HuH-7 (cell line): ENCODE results near the gene CBY3.
"Not testable (repeated sequence)": the region's sequence is repeated elsewhere in the genome, so short reads cannot be mapped to it uniquely, and the experiment has no call there.

Source experiments
- DNase-seq: peaks from one replicate; pipeline ENCODE4 v3.0.0; 2011; ENCODE audit warnings: low spot score

CBY3 gene

DNA sequence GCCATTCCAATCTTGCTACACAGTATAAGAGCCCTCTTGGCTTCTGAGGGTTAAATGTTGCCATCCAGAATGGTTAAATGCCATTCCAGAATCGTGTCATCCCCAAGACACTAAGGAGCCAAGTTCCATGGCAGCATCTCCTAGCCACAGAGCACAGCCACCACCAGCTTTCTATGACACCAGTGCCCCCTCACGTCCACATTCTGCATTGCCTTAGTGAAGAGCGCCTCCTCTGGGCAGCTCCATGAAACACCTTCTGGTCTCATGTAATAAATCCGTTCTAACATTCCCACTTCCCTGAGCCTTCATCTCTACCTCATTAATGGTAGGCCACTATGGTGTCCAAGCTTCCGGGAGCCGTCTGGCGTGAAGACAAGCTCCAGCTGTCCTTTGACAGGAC lies 12.4 kb downstream of the CBY3 start:
- peak; percentile 66 for DNase-seq

DNA sequence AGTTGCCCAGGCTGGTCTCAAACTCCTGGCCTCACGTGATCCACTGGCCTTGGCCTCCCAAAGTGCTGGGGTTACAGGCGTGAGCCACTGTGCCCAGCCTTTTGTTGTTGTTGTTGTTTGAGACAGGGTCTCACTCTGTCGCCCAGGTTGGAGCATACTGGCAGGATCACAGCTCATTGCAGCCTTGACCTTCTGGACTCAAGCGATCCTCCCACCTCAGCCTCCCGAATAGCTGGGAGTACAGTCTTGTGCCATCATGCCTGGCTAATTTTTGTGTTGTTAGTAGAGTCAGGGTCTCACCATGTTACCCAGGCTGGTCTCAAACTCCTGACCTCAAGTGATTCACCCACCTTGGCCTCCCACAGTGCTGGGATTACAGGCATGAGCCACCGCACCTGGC lies 19.2 kb downstream of the CBY3 start:
- not testable (repeated sequence) for DNase-seq

DNA sequence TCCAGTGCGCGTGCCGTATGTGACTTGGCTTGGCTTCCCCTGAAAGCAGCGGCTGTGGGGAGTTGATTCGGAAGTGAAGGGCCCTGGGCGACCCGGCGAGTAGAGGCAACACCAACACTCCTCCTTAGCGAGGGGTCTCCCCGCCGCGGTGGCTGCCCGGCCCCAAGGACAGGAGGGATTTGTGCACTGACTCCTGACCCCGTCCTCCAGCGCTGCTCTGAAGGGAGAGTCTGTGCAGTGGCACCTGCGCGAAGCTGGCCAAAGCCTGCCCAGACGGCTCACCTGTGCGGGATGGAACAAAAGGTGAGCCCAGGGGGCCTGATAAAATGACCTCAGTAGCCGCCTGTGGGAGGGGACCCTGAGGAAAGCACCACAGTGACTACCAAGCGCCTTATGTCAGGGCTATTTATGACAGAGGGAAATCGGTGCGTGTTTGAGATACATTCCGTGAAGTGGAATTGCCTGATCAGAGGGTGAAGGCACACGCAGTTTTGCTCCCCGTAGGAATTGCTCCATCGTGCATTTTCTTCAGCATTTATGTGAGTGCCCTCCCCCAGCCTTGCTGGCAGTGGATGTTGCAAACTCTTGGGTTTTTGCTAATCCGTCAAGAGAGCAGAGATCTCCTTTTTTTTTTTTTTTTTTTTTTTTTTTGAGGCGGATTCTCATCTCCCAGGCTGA lies 22.5 kb downstream of the CBY3 start:
- DNase-seq: not testable (repeated sequence)

DNA sequence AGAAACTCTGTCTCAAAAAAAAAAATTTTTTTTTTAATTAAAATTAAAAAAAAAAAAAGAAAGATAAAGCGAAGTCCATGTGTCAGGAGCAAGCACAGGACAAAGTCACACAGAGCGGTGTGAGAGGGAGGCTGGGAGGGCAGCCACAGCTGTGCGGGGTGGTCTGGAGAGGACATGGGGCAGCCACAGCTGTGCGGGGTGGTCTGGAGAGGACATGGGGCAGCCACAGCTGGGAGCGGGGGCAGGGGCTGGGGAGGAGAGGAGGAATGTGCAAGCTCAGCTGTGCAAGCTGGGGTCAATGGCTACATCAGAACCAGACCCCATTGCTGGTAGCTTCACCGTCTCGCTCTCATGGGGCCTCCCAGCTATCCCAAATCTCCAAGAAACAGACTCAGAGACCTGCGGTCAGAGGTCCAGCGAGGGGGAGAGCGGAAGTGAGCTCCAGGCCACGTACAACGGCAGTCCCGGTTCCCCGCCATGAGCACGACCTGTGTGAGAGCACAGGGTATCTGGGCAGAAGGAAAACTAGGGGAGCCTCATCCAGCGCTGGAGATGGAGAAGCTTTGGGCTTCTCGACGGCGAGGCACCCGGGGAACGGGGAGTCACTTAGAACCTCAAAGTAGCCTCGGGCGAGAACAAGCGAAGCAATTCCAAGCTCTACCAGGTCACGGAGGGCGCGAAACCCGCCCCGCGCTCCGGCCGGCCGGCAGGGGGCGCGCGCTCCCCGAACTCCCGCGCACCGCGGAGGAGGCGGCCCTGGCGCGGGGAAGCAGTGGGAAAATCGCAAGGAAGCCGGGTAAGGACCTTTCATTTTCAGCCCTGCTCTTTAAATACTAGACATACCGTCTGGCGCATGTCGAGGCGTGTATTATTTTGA lies 23.3 kb downstream of the CBY3 start:
- DNase-seq: not testable (repeated sequence)

DNA sequence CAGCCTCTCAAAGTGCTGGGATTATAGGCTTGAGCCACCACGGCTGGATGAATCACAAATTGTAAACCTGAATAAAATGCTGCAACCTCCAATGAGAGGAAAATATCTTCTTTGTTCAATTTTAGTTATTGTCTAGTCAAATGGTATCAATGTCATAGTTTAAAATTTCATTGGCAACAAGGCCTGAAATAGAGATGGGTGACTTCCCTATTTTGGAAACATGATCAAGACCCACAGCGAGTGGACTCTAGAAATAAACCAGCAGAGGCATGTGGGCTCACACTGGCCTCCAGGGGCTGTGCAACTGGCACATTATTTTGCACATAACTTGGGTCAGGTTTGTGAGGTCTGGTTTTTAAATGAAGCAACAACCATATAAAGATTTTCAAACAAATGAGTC lies 27.7 kb downstream of the CBY3 start:
- DNase-seq: not testable (repeated sequence)

DNA sequence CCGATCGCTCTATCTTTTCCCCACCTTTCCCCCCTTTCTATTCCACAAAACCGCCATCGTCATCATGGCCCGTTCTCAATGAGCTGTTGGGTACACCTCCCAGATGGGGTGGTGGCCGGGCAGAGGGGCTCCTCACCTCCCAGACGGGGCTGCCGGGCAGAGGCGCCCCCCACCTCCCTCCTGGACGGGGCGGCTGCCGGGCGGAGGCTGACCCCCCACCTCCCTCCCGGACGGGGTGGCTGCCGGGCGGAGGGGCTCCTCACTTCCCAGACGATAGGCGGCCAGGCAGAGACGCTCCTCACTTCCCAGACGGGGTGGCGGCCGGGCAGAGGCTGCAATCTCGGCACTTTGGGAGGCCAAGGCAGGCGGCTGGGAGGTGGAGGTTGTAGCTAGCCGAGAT lies 30.6 kb downstream of the CBY3 start:
- DNase-seq: not testable (repeated sequence)

DNA sequence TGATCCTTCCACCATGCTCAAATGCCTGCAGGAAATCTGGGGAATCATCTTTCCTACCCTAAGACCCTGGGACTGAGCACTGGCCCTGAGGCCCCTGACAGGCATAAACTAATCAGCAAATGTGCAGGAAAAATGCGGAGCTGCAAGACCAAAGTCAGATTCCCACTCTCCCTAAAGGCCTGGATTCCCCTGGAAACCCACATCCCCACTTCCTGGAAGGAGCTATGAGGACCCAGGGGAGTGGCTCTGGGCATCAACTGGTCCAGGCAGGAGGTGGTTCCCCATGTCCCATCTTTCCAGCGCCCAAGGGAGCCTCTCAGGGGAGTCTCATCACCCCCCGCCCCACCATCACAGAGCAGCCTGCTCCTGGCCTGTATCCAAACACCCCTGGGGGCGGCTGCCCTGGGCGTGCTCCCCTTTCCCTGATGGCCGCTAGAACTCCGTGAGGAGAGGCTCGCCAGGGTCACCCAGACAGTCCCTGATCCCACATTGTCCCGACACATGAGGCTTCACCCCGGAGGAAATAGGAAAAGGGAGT lies 31.6 kb downstream of the CBY3 start:
- not testable (repeated sequence) for DNase-seq

DNA sequence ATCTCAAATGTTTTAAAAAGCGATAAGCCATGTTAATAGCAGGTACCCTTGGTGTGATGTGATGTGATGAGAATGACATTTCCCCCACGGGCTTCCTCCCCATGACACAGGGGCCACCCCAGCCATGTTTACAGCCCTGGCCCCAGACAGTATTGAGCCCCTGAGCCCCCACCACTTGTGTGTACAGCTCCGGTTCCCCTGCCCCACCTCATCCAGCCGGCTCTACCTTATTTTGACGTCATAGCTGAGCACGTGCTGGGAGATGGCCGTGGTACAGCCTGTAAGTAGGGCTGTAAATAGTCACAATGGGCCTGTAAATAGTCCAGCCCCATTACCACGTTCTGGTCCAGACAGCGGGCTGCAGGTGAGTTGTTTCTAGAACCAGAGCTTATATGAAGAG lies 32.4 kb downstream of the CBY3 start:
- no peak for DNase-seq

DNA sequence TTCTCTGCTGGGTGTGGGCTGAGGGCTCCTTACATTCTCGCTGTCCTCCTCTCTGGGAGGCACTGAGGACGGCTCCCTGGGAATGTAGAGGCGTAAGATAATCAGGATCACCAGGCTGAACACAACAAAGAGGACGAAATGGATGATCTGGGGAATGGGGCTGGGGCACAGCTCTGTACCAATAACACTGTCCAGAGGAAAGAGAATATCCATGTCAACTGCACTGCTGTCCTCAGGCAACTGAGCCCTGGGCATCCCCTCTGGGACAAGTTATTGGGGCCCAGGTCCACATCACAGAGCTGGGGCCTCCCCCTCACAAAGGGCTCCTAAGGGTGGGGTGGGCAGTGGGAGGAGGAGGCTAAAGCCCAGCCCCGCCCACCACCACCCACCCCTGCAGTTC lies 36.1 kb downstream of the CBY3 start:
- DNase-seq: not testable (repeated sequence)

DNA sequence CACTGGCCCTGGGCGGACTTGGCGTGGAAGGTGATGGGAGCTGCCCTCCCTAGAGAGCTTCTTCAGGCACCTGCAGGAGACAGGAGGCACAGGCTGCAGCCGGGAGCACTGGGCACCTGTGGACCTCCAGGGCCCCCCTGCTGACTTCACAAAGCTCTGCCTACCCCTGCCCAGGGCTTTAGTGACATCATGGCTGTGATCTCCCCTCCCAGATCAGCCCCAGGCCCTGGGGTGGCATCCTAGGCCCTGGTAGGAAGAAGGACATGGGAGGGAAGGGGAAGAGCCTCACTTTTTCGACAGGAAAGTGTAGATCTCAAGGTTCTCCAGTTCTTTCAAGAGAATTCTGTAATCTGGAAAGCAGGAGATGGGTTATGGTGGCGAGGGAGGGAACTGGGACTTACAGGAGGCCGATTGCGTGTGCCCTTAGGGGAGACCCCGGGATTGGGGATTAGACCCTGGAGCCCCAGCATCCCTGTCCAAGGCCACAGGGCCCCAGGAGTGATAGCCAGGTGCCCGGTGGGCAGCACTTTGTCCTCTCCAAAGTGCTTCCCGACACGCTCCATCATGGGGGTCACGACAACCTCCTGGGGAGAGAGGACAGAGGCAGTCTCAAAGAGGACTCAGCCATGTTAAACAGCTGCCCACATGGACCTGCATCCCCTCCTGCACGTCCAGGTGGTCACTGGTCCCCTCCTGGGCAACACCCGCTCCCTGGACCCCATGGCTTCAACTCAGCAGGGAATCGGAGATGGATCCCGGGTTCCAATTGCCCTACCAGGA lies 37.5 kb downstream of the CBY3 start:
- DNase-seq: not testable (repeated sequence)

DNA sequence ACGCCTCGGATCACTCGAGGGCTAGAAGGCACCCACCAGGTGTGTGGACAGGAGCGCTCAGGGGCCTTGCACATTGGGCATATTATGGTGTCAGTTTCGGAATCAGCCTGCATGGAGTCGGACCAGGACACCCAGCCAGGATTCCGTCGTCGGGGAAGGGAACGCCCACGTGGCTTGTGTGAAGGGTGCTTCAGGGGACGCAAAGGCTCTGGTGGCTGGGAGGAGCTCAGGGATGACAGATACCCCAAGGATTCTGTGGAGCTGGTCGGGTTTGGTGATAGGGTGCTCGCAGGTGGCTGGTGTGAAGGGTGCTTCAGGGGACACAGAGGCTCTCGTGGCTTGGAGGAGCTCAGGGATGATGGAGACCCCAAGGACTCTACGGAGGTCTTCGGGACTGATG lies 38.2 kb downstream of the CBY3 start:
- not testable (repeated sequence) for DNase-seq

DNA sequence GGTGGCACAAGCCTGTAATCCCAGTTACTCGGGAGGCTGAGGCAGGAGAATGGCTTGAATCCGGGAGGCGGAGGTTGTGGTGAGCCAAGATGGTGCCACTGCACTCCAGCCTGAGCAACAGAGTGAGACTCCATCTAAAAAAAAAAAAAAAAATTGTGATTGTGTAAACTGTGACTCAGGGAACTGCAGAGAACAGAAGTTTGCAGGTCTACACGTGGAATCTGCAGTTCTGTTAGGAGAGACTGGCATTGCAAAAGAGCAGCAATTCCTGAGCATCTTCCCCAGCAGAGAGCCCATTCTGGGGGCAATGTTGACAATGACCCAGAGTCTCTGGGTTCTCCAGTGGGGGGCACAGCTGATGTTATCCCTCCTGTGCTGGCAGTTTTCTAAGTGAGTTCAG lies 39.1 kb downstream of the CBY3 start:
- DNase-seq: not testable (repeated sequence)

DNA sequence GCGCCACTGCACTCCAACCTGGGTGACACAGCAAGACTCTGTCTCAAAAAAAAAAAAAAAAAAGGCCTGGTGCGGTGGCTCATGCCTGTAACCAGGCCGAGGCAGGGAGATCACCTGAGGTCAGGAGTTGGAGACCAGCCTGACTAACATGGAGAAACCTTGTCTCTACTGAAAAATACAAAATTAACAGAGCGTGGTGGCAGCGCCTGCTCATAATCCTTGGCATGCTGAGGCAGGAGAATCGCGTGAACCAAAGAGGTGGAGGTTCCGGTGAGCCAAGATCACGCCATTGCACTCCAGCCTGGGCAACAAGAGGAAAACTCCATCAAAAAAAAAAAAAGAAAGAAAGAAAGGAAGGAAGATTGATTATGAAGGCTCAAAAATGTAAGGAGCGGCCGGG lies 41.5 kb downstream of the CBY3 start:
- DNase-seq: not testable (repeated sequence)

DNA sequence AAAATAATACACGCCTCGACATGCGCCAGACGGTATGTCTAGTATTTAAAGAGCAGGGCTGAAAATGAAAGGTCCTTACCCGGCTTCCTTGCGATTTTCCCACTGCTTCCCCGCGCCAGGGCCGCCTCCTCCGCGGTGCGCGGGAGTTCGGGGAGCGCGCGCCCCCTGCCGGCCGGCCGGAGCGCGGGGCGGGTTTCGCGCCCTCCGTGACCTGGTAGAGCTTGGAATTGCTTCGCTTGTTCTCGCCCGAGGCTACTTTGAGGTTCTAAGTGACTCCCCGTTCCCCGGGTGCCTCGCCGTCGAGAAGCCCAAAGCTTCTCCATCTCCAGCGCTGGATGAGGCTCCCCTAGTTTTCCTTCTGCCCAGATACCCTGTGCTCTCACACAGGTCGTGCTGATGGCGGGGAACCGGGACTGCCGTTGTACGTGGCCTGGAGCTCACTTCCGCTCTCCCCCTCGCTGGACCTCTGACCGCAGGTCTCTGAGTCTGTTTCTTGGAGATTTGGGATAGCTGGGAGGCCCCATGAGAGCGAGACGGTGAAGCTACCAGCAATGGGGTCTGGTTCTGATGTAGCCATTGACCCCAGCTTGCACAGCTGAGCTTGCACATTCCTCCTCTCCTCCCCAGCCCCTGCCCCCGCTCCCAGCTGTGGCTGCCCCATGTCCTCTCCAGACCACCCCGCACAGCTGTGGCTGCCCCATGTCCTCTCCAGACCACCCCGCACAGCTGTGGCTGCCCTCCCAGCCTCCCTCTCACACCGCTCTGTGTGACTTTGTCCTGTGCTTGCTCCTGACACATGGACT lies 46.3 kb downstream of the CBY3 start:
- not testable (repeated sequence) for DNase-seq

DNA sequence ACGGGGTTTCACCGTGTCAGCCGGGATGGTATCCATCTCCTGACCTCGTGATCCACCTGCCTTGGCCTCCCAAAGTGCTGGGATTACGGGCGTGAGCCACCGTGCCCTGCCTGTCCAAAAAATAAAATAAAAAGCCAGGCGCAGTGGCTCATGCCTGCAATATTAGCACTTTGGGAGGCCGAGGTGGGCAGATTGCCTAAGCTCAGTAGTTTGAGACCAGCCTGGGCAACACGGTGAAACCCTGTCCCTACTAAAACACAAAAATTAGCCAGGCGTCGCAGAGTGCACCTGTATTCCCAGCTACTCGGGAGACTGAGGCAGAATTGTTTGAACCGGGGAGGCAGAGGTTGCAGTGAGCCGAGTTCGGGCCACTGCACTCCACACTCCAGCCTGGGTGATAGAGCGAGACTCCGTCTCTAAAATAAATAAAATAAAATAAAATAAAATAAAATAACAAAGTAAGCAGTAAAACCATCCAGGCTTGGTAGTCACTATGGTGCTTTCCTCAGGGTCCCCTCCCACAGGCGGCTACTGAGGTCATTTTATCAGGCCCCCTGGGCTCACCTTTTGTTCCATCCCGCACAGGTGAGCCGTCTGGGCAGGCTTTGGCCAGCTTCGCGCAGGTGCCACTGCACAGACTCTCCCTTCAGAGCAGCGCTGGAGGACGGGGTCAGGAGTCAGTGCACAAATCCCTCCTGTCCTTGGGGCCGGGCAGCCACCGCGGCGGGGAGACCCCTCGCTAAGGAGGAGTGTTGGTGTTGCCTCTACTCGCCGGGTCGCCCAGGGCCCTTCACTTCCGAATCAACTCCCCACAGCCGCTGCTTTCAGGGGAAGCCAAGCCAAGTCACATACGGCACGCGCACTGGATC lies 47.1 kb downstream of the CBY3 start:
- not testable (repeated sequence) for DNase-seq
